ENCODE results near the gene CACNA1H. TPM values are rescaled to one million over a fixed set of nuclear protein-coding genes. Genes with fewer than 3 reads are reported as not detected.
"Not testable (repeated sequence)": the region's sequence is repeated elsewhere in the genome, so short reads cannot be mapped to it uniquely, and the experiment has no call there.

Gene CACNA1H
- total RNA-seq, 1 experiment from 2014 or later: 19.7 TPM

GRCh38 chr16:1253701-1254364, 100.9 kb downstream of the CACNA1H start:
- BruUV-seq (replicated peaks); intact Hi-C loops (cut with micrococcal nuclease; ENCODE audit: unreplicated experiment); H3K27me3 ChIP-seq (replicated peaks; ENCODE audit: insufficient read depth, low read depth, low read length, poor library complexity); H3K4me3 ChIP-seq (ENCODE audit: low read depth, low read length, poor library complexity, severe bottlenecking); H3K27ac ChIP-seq (ENCODE audit: low read depth, low read length, poor library complexity, severe bottlenecking); CTCF ChIA-PET; H3K4me1 ChIP-seq (ENCODE audit: insufficient read depth, low read length, poor library complexity, severe bottlenecking); H3K9me3 ChIP-seq (ENCODE audit: low read depth, low read length, poor library complexity, severe bottlenecking); H3K36me3 ChIP-seq (ENCODE audit: insufficient read depth, low read length, poor library complexity, severe bottlenecking); DNase-seq (ENCODE audit: low spot score); POLR2A ChIA-PET (ENCODE audit: low non-redundant PET): not testable (repeated sequence)

GRCh38 chr16:1254821-1255220, 101.9 kb downstream of the CACNA1H start:
- BruUV-seq (replicated peaks); POLR2A ChIA-PET (ENCODE audit: low non-redundant PET); DNase-seq (ENCODE audit: low spot score); H3K4me1 ChIP-seq (ENCODE audit: insufficient read depth, low read length, poor library complexity, severe bottlenecking); H3K36me3 ChIP-seq (ENCODE audit: insufficient read depth, low read length, poor library complexity, severe bottlenecking); H3K27ac ChIP-seq (ENCODE audit: low read depth, low read length, poor library complexity, severe bottlenecking); H3K4me3 ChIP-seq (ENCODE audit: low read depth, low read length, poor library complexity, severe bottlenecking); intact Hi-C loops (cut with micrococcal nuclease; ENCODE audit: unreplicated experiment); H3K27me3 ChIP-seq (replicated peaks; ENCODE audit: insufficient read depth, low read depth, low read length, poor library complexity); H3K9me3 ChIP-seq (ENCODE audit: low read depth, low read length, poor library complexity, severe bottlenecking): not testable (repeated sequence)
- CTCF ChIA-PET: interaction anchor here (0.6 kb wide), 1 partner anchor 896 kb away, joined by 3 read pairs; no protein-coding TSS in a partner anchor

DNA sequence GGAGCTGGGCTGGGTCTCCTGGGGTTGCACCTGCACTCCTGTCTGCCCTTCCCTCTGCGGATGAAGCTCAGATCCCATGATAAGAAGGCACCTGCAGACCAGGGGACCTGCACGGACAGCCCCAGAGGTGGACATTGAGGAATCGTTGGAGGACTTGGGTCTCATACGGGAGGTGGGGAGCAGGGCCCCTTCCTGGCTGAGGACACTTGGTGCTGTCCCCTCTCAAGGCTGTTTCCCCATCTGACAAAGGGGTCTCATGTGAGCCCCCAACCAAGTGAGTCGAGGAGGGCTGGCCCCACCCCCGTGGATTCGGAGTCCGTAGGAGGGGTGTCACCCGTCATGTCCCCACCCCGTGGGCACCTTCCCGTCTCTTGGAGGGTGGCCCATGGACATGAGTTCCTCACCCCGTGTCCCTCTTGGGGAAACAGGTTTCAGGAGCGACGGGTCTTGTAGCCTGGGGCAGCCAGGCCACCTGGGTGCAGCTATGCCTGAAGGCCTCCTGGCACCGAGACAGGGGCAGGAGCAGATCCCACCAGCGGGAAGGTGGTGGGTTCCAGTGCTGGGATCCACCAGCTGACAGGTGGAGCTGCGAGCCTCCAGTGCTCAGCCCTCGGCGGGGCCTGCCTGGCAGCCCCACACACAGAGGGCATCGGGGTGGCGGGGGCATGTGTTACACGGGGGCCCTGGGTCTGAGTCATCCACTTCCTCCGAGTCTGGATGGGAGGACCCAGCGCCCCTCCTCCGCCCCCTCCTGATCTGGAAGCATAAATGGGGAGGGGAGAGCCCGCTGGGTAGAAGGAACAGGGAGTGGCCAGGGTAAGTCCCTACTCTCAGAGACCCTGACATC, 102.6 kb downstream of the CACNA1H start, which contains the start of gene TPSD1:
TPSD1 (plus strand) TSS at position 794 of the 847 bp plus-strand sequence. CDS start 212 bp downstream, outside the sequence.
- H3K4me3 ChIP-seq (ENCODE audit: low read depth, low read length, poor library complexity, severe bottlenecking); H3K9me3 ChIP-seq (ENCODE audit: low read depth, low read length, poor library complexity, severe bottlenecking); DNase-seq (ENCODE audit: low spot score); BruUV-seq (replicated peaks); POLR2A ChIA-PET (ENCODE audit: low non-redundant PET); intact Hi-C loops (cut with micrococcal nuclease; ENCODE audit: unreplicated experiment); H3K36me3 ChIP-seq (ENCODE audit: insufficient read depth, low read length, poor library complexity, severe bottlenecking); H3K27ac ChIP-seq (ENCODE audit: low read depth, low read length, poor library complexity, severe bottlenecking); H3K27me3 ChIP-seq (replicated peaks; ENCODE audit: insufficient read depth, low read depth, low read length, poor library complexity); H3K4me1 ChIP-seq (ENCODE audit: insufficient read depth, low read length, poor library complexity, severe bottlenecking): not testable (repeated sequence)
- CTCF ChIA-PET: interaction anchor here (0.6 kb wide), 1 partner anchor 895 kb away, joined by 3 read pairs; no protein-coding TSS in a partner anchor

- H3K9me3 ChIP-seq (ENCODE audit: low read depth, low read length, poor library complexity, severe bottlenecking); H3K4me3 ChIP-seq (ENCODE audit: low read depth, low read length, poor library complexity, severe bottlenecking); DNase-seq (ENCODE audit: low spot score); H3K36me3 ChIP-seq (ENCODE audit: insufficient read depth, low read length, poor library complexity, severe bottlenecking); intact Hi-C loops (cut with micrococcal nuclease; ENCODE audit: unreplicated experiment); H3K27me3 ChIP-seq (replicated peaks; ENCODE audit: insufficient read depth, low read depth, low read length, poor library complexity); POLR2A ChIA-PET (ENCODE audit: low non-redundant PET); H3K4me1 ChIP-seq (ENCODE audit: insufficient read depth, low read length, poor library complexity, severe bottlenecking); H3K27ac ChIP-seq (ENCODE audit: low read depth, low read length, poor library complexity, severe bottlenecking); BruUV-seq (replicated peaks); CTCF ChIA-PET: not testable (repeated sequence)
Measured at GRCh38 chr16:1256296-1256873, 103.5 kb downstream of the CACNA1H start.

DNA sequence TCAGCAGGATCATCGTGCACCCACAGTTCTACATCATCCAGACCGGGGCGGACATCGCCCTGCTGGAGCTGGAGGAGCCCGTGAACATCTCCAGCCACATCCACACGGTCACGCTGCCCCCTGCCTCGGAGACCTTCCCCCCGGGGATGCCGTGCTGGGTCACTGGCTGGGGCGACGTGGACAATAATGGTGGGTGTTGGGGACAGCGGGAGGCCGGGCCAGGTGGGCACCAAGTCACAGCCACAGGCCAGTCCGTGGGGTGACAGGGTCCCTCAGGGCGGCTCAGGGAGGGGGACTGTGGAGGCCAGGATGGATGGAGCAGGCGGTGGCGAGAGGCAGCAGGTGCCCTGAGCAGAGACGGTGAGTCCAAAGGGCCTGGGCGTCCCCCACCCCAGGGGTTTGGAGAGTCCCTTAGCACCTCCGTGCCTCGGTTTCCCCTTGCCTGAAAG, 104.0 kb downstream of the CACNA1H start:
- Histone ChIP-seq H3K36me3 (ENCODE audit: insufficient read depth, low read length, poor library complexity, severe bottlenecking) (no peaks in the 10 kb centered on the region), H3K27ac (ENCODE audit: low read depth, low read length, poor library complexity, severe bottlenecking) (no peak overlapping the region), H3K9me3 (ENCODE audit: low read depth, low read length, poor library complexity, severe bottlenecking) (no peaks in the 10 kb centered on the region), H3K4me1 (ENCODE audit: insufficient read depth, low read length, poor library complexity, severe bottlenecking) (no peaks in the 10 kb centered on the region), H3K4me3 (ENCODE audit: low read depth, low read length, poor library complexity, severe bottlenecking) (no peak overlapping the region), H3K27me3 (replicated peaks; ENCODE audit: insufficient read depth, low read depth, low read length, poor library complexity) (no peaks in the 10 kb centered on the region)
- DNase-seq (ENCODE audit: low spot score): no peak
- no TSS peak for BruUV-seq (replicated peaks)
- intact Hi-C loops (cut with micrococcal nuclease; ENCODE audit: unreplicated experiment): no loop called here
- TF ChIP-seq, protein P1, sequence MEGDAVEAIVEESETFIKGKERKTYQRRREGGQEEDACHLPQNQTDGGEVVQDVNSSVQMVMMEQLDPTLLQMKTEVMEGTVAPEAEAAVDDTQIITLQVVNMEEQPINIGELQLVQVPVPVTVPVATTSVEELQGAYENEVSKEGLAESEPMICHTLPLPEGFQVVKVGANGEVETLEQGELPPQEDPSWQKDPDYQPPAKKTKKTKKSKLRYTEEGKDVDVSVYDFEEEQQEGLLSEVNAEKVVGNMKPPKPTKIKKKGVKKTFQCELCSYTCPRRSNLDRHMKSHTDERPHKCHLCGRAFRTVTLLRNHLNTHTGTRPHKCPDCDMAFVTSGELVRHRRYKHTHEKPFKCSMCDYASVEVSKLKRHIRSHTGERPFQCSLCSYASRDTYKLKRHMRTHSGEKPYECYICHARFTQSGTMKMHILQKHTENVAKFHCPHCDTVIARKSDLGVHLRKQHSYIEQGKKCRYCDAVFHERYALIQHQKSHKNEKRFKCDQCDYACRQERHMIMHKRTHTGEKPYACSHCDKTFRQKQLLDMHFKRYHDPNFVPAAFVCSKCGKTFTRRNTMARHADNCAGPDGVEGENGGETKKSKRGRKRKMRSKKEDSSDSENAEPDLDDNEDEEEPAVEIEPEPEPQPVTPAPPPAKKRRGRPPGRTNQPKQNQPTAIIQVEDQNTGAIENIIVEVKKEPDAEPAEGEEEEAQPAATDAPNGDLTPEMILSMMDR (conservative IDR thresholded peaks at IDR 0.05; ENCODE audit: low read depth, low read length): no peak
- TF ChIP-seq EZH2 (IDR thresholded peaks at IDR 0.05; ENCODE audit: borderline replicate concordance, low read depth, low read length, poor library complexity, severe bottlenecking): no peak
- POLR2A ChIA-PET (ENCODE audit: low non-redundant PET): no interaction called here
- CTCF ChIA-PET: no interaction called here

Data from A673 (cell line).